C4-2B (cell line): ENCODE measurements around the gene HS3ST3A1.
"Not testable (repeated sequence)": the region's sequence is repeated elsewhere in the genome, so short reads cannot be mapped to it uniquely, and the experiment has no call there.

Experiments used
- H3K27ac ChIP-seq: fragments of 450-650 bp; 2 replicates; pipeline ENCODE4 v1.5.1; 2017
- CTCF ChIP-seq: fragments of 450-650 bp; conservative IDR thresholded peaks from 2 replicates; pipeline ENCODE4 v1.5.1; 2017; ENCODE audit warnings: mild to moderate bottlenecking
- ZFX ChIP-seq: fragments of 450-650 bp; IDR thresholded peaks from 2 replicates; pipeline ENCODE4 v1.6.1; 2017

Gene HS3ST3A1

DNA sequence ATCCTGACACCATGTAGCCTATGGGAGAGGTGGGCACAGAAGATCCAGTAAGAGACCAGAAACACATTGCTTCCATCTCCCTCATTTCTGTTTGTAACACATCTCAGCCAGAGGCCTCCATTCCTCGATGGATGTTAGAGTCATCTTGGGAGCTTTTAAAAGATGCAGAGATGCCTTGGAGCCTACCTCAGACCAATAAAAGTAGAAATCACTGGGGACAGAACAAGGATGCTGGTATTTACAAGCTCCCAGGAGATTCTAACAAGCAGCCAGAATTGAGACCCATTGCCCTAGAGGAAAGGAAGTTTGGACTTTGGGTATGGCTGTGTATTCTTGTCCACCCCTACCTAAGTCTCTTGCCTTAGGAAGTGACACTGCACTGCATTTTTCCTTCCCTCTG, 40.8 kb downstream of the HS3ST3A1 start:
- H3K27ac ChIP-seq, result no peak overlapping the region
- no peak for TF ChIP-seq CTCF
- no peak for TF ChIP-seq ZFX

- TF ChIP-seq CTCF, result no peak
- TF ChIP-seq ZFX, result no peak
- H3K27ac ChIP-seq, result no peak overlapping the region
These were observed 43.1 kb downstream of the HS3ST3A1 start for GRCh38 chr17:13558588-13558987.

- TF ChIP-seq ZFX (no peak), CTCF (no peak)
- no peak overlapping the region for H3K27ac ChIP-seq
These were observed 44.7 kb downstream of the HS3ST3A1 start for GRCh38 chr17:13557077-13557476.

- no peak overlapping the region for H3K27ac ChIP-seq
These were observed 47.5 kb downstream of the HS3ST3A1 start for GRCh38 chr17:13554231-13554630.

GRCh38 chr17:13550291-13550690, 51.4 kb downstream of the HS3ST3A1 start:
- no peak overlapping the region for H3K27ac ChIP-seq
- TF ChIP-seq CTCF, result no peak
- TF ChIP-seq ZFX, result no peak

More at GRCh38 chr17:13554231-13554630, 47.5 kb downstream of the HS3ST3A1 start:
- TF ChIP-seq ZFX (no peak), CTCF (no peak)

- H3K27ac ChIP-seq, result not testable (repeated sequence)
These were observed 53.2 kb downstream of the HS3ST3A1 start for GRCh38 chr17:13548576-13548975.

DNA sequence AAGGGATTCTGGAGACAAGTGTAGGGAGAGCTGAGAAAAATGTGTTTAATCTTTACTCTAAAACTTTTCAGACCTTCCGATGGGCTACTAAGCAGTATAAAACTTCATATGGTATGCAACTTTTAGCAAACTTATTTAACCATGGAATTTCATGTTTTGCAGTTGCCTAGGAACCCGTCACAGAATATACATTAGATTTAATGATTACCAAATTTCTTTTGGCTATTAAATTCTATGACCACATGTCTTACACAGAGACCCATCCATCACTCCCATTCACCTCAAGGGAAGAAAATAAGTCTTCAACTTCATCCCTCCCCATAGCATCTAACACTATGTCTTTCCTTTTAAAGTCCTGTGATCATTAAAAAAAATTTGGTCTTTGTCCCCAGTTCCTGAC, 54.9 kb downstream of the HS3ST3A1 start:
- no peak overlapping the region for H3K27ac ChIP-seq
- TF ChIP-seq CTCF (no peak), ZFX (no peak)

GRCh38 chr17:13545941-13546340, 55.8 kb downstream of the HS3ST3A1 start:
- H3K27ac ChIP-seq, result no peak overlapping the region
- no peak for TF ChIP-seq ZFX
- TF ChIP-seq CTCF, result no peak
